A549 treated with ZK216348 at 1 μM for 4 hours (cell line): ENCODE data around the gene FBXO45. TPM values are rescaled to one million over a fixed set of nuclear protein-coding genes. Genes with fewer than 3 reads are reported as not detected.

Source experiments
- total RNA-seq: library from RNA; stranded (reverse); fragments of 200-300 nt; extraction: Qiagen RNA extraction; gene quantifications from 5 replicates; pipeline ENCODE4 v1.2.3, GENCODE V29; 2022; ENCODE audit warnings: low read depth

The FBXO45 gene, protein sequence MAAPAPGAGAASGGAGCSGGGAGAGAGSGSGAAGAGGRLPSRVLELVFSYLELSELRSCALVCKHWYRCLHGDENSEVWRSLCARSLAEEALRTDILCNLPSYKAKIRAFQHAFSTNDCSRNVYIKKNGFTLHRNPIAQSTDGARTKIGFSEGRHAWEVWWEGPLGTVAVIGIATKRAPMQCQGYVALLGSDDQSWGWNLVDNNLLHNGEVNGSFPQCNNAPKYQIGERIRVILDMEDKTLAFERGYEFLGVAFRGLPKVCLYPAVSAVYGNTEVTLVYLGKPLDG
- total RNA-seq, result 3.6 to 8.1 TPM (median 7.1 TPM) in 5 replicates

DNA sequence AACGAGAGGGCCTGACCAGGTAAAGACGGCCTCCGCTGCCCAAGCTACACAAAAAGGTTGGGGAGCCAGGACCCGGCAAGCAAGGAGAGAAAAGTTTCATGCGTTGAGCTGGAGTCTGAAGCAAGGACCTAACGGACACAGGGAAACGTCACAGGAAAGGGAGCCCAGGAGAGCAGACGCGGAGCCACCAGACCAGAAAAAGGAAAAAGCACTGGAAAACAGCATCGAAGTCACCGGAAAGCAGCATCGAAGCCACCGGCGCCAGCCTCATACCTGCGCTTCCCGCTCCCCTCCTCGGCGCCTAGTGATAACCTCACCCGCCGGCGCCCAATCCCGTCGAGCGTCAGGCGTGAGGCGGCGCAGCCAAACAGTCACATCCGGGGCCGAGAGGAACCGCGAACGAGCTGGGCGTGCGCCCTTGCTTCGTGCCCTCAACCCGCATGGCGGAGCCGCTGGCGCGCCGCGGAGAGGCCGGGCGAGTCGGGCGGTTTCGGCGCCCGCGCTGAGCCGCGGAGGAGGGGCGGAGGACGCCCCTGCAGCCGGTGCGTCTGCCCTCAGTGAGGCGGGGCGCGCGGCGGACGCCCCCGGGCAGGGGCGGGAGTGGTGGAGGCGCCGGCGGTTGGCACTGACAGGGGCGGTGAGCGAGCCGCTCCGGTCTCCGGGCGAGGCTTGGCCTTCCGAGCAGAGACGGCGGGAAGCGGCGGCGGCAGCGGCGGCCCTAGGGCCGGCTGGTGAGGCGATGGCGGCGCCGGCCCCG, at the start of gene FBXO45, which contains the start of gene WDR53:
FBXO45 (plus strand) TSS at position 415 of the 757 bp plus-strand sequence; CDS start at position 740, 325 bp downstream.
WDR53 (minus strand) TSS at position 309 of the 757 bp plus-strand sequence. CDS start 7,079 bp downstream, outside the sequence.

Other genes with a start within 250 kb of the FBXO45 start
- 6.4 to 11.8 TPM (median 8.6 TPM) in 5 replicates for gene TM4SF19, start 230.3 kb upstream of the FBXO45 start, total RNA-seq
- 6.7 to 11.3 TPM (median 7.8 TPM) in 5 replicates for gene UBXN7, start 136.2 kb upstream of the FBXO45 start, total RNA-seq
- 3.3 to 4.8 TPM (median 4.1 TPM) in 5 replicates for gene RNF168, start 64.9 kb upstream of the FBXO45 start, total RNA-seq
- not detected in 5 replicates for gene SMCO1, start 53.3 kb upstream of the FBXO45 start, total RNA-seq
- 9.6 to 11.7 TPM (median 10.2 TPM) in 5 replicates for gene WDR53, start 106 bp upstream of the FBXO45 start, total RNA-seq
- gene NRROS, start 71.0 kb downstream of the FBXO45 start, total RNA-seq, result not detected in 5 replicates
- 2.6 to 2.9 TPM (median 2.8 TPM) in 5 replicates for gene CEP19, start 143.6 kb downstream of the FBXO45 start, total RNA-seq
- 29.2 to 31.9 TPM (median 29.3 TPM) in 5 replicates for gene PIGX, start 143.7 kb downstream of the FBXO45 start, total RNA-seq
- 32.8 to 47.6 TPM (median 41.6 TPM) in 5 replicates for gene PAK2, start 171.2 kb downstream of the FBXO45 start, total RNA-seq